GM23338 (cell line): ENCODE data around the gene S100PBP.

Experiments used
- CREB1 ChIP-seq: fragments of 250-450 bp; sonication (Bioruptor Pico); IDR thresholded peaks from 2 replicates; pipeline ENCODE4 v1.5.0; 2020; ENCODE audit warnings: low read depth, mild to moderate bottlenecking, moderate library complexity
- CTCF ChIP-seq, 2 experiments: fragments of 200-600 bp in 1 of 2; sonication (generic) in 1 of 2; conservative IDR thresholded peaks; 2 replicates each; pipeline versions ENCODE4 v1.5.1 to v1.6.1; 2016 to 2017; ENCODE audit warnings: antibody characterized with exemption in 2 of 2, low read depth in 2 of 2, mild to moderate bottlenecking in 2 of 2, moderate library complexity in 1 of 2
- EZH2 ChIP-seq: fragments of 200-600 bp; sonication (generic); IDR thresholded peaks from one replicate; pipeline ENCODE4 v1.8.0; 2017; ENCODE audit warnings: antibody characterized with exemption, mild to moderate bottlenecking, low read depth; ENCODE audit not compliant: unreplicated experiment
- POLR2AphosphoS5 ChIP-seq: IDR thresholded peaks from 2 replicates; pipeline ENCODE4 v1.6.1; 2016; ENCODE audit warnings: antibody characterized with exemption, low read depth

- TF ChIP-seq CTCF (conservative IDR thresholded peaks at IDR 0.05; ENCODE audit: low read depth in 2 of 2) (peak; percentile 71 to 91), EZH2 (no peak), CREB1 (CRISPR knock-in tag) (peak; percentile 76), POLR2AphosphoS5 (no peak)
Observed at GRCh38 chr1:32886004-32886827, 68.8 kb downstream of the S100PBP start, which contains the start of gene HPCA.
